A549 (cell line): ENCODE results near the gene TASOR2. TPM values are rescaled to one million over a fixed set of nuclear protein-coding genes. Genes with fewer than 3 reads are reported as not detected.

Experiments
- ATAC-seq, 2 experiments: fragments of 200-7000 bp in 1 of 2; fragments of >200 bp in 1 of 2; cut with Nextera tagmentation in 1 of 2; cut with Tn5 transposase in 1 of 2; 3 replicates each; pipeline versions ENCODE4 v1.8.0 to v1.9.1; 2018 to 2020; ENCODE audit warnings: mild to moderate bottlenecking in 1 of 2, moderate library complexity in 1 of 2
- CTCF ChIA-PET: fragments of 300-600 bp; sonication (Branson Sonifier 250); formaldehyde crosslinking; extraction: SDS; loops from one replicate; lab custom pipeline; 2021; ENCODE audit warnings: antibody characterized with exemption, inconsistent platforms; lab: Yijun Ruan, JAX
- POLR2A ChIA-PET: fragments of 350-600 bp; formaldehyde crosslinking; extraction: SDS; loops from one replicate; lab custom pipeline; 2021; ENCODE audit warnings: antibody characterized with exemption, inconsistent platforms; lab: Yijun Ruan, JAX
- DNase-seq, 2 experiments: peaks; one replicate each; pipeline versions ENCODE4 v3.0.0 to v3.0.0-alpha.2; 2011 to 2016; ENCODE audit warnings: low read depth in 1 of 2, low spot score in 1 of 2
- FAIRE-seq: peaks from 2 replicates; lab custom pipeline; 2011; peaks lifted over from hg19 to GRCh38; lab: Jason Lieb, UNC
- H3K27ac ChIP-seq, 2 experiments: fragments of >200 bp; sonication (Bioruptor Twin); formaldehyde crosslinking; 3 replicates each; pipeline ENCODE4 v1.5.1; 2016 to 2017
- H3K4me1 ChIP-seq: fragments of >200 bp; sonication (Bioruptor Twin); formaldehyde crosslinking; 3 replicates; pipeline ENCODE4 v1.6.1; 2016
- H3K4me2 ChIP-seq: fragments of >200 bp; sonication (Bioruptor Twin); formaldehyde crosslinking; 3 replicates; pipeline ENCODE4 v1.6.1; 2016
- H3K4me3 ChIP-seq: fragments of >200 bp; sonication (Bioruptor Twin); formaldehyde crosslinking; 3 replicates; pipeline ENCODE4 v1.5.1; 2016
- H3K9me3 ChIP-seq: fragments of >200 bp; sonication (Bioruptor Twin); formaldehyde crosslinking; 3 replicates; pipeline ENCODE4 v1.6.1; 2016
- BHLHE40 ChIP-seq: IDR thresholded peaks from 2 replicates; pipeline ENCODE4 v1.6.1; 2012; ENCODE audit warnings: low read depth, low read length, inconsistent platforms
- CBX2 ChIP-seq: fragments of 200-600 bp; sonication (generic); IDR thresholded peaks from 2 replicates; pipeline ENCODE4 v1.6.1; 2016; ENCODE audit warnings: low read depth, mild to moderate bottlenecking, borderline replicate concordance
- E2F6 ChIP-seq: IDR thresholded peaks from 2 replicates; pipeline ENCODE4 v1.6.1; 2012; ENCODE audit warnings: low read depth, borderline replicate concordance
- ESRRA ChIP-seq: fragments of 150-350 bp; IDR thresholded peaks from 2 replicates; pipeline ENCODE4 v1.6.1; 2014; ENCODE audit warnings: mild to moderate bottlenecking, low read length, borderline replicate concordance
- FOSL2 ChIP-seq, 2 experiments: fragments of 450-650 bp in 1 of 2; fragments of >200 bp in 1 of 2; sonication (Bioruptor Twin) in 1 of 2; formaldehyde crosslinking; IDR thresholded peaks; 2 replicates each; pipeline versions ENCODE4 v1.5.0 to v1.6.1; 2016 to 2020; ENCODE audit warnings: mild to moderate bottlenecking in 1 of 2, moderate library complexity in 1 of 2
- GATA3 ChIP-seq: IDR thresholded peaks from 2 replicates; pipeline ENCODE4 v1.6.1; 2012; ENCODE audit warnings: borderline replicate concordance
- HES2 ChIP-seq: fragments of >200 bp; sonication (Bioruptor Twin); formaldehyde crosslinking; IDR thresholded peaks from 2 replicates; pipeline ENCODE4 v1.6.1; 2016
- HEYL ChIP-seq: fragments of 250-450 bp; sonication (Bioruptor Pico); IDR thresholded peaks from 2 replicates; pipeline ENCODE4 v1.8.0; 2021; ENCODE audit warnings: mild to moderate bottlenecking, moderate library complexity
- HOXA7 ChIP-seq: fragments of 250-450 bp; sonication (Bioruptor Pico); IDR thresholded peaks from 2 replicates; pipeline ENCODE4 v1.5.0; 2020; ENCODE audit warnings: mild to moderate bottlenecking, moderate library complexity
- MAFK ChIP-seq: fragments of 450-650 bp; IDR thresholded peaks from 2 replicates; pipeline ENCODE4 v1.6.1; 2014; ENCODE audit not compliant: partially characterized antibody
- MYC ChIP-seq: IDR thresholded peaks from 2 replicates; pipeline ENCODE4 v1.6.1; 2012; ENCODE audit warnings: mild to moderate bottlenecking, inconsistent platforms, low read length, improper control_type of control experiment, borderline replicate concordance
- NFE2L2 ChIP-seq: fragments of 150-350 bp; conservative IDR thresholded peaks from 2 replicates; pipeline ENCODE4 v1.6.1; 2014; ENCODE audit warnings: low read length
- PBX3 ChIP-seq: IDR thresholded peaks from 2 replicates; pipeline ENCODE4 v1.6.1; 2012
- RCOR1 ChIP-seq: fragments of 150-350 bp; IDR thresholded peaks from 2 replicates; pipeline ENCODE4 v1.6.1; 2014; ENCODE audit warnings: antibody characterized with exemption, low read length, low read depth
- REST ChIP-seq: fragments of 200-600 bp; sonication (generic); IDR thresholded peaks from 2 replicates; pipeline ENCODE4 v1.6.1; 2016; ENCODE audit warnings: antibody characterized with exemption, mild to moderate bottlenecking, moderate library complexity
- RFX5 ChIP-seq: fragments of 450-650 bp; IDR thresholded peaks from 2 replicates; pipeline ENCODE4 v1.7.1; 2014; ENCODE audit warnings: antibody characterized with exemption, mild to moderate bottlenecking, moderate library complexity
- TFCP2L1 ChIP-seq: fragments of 250-450 bp; sonication (Bioruptor Pico); IDR thresholded peaks from 2 replicates; pipeline ENCODE4 v1.5.0; 2021; ENCODE audit warnings: mild to moderate bottlenecking
- WGBS: methylation state at CpG from one replicate; pipeline ENCODE4 v1.1.6; 2017; ENCODE audit errors: missing lambda C conversion rate; 5-methylcytosine and 5-hydroxymethylcytosine counted together
- polyA plus RNA-seq, 4 experiments: library from polyadenylated mRNA; depleted of rRNA in 3 of 4; stranded (reverse); fragments of >200 nt; fragmentation: RNase III in 1 of 4; extraction: RNeasy Plus Mini Kit Qiagen cat#74134 plus additional on column Dnase treatment in 1 of 4; gene quantifications; 2 replicates in 3 of 4; 3 replicates in 1 of 4; pipeline ENCODE4 v1.2.3, GENCODE V29; 2011 to 2017
- TF ChIP-seq, protein P1 (sequence below): IDR thresholded peaks from 2 replicates; pipeline ENCODE4 v1.6.1; 2012

TASOR2 gene
- polyA plus RNA-seq, 2 of the 4 experiments (the other 2 are of a cell fraction) = 27.0 to 96.7 TPM

DNA sequence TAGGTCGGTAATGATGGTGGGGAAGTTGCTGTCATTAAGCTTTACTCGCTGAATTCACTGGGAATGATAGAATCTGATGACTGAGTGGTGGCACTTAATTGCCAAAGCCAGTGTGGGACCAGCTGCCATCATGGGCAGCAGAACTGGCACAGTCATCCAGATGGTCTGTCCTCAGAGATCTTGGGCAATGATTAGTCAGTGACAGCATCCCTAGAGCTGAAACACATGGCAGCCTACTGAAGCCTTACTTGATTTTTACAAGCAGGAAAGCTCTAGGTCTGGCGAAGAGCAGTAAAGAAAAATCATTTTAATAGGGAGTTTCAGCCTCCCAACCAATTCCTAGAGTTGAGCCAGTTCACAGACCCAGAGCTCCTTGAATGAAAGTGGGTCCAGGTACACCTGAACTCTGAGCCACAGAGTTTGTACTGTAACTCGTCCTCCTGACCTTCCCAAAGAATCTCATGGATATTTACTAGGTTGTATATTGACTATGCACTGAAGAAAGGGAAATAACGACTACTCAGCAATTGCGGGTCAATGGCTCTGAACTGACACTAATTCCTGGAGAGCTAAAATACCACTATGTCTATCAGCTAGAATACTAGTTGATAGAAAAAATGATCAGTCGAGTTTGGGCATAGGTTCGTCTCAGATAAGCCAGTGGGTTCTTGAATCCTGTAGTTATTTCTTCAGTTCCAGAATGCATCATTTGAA, 13.8 kb upstream of the TASOR2 start:
- ATAC-seq (no peak), DNase-seq (no peak), FAIRE-seq (no peak)
- no peak overlapping the region for H3K4me2 ChIP-seq
- H3K27ac ChIP-seq = no peak overlapping the region
- POLR2A ChIA-PET = interaction anchor here (1.5 kb wide), 1 partner anchor 14 kb away, joined by 4 read pairs; the partner anchor contains the start of gene TASOR2
- 0 out of 3 replicates have a peak, but pooled peaks cover 6% of the 10 kb centered on the region for H3K4me1 ChIP-seq
- WGBS = 37% methylated on average over 8 of the region's 8 CpGs
- TF ChIP-seq PBX3 = no peak
- TF ChIP-seq MAFK = peak; percentile 53
- TF ChIP-seq, all 56 proteins: peak for 1
- H3K9me3 ChIP-seq = peaks cover 20% of the 10 kb centered on the region; the same call in 2 of the 3 replicates
- CTCF ChIA-PET = interaction anchor here (0.8 to 1.7 kb wide), 4 partner anchors 10 to 48 kb away, joined by 3 to 9 read pairs (median 3); no protein-coding TSS in a partner anchor
- H3K4me3 ChIP-seq = no peak overlapping the region

- no peak for DNase-seq
- no peak for FAIRE-seq
- no peak; a peak in 1 of 6 replicates for ATAC-seq
These were observed 6.1 kb upstream of the TASOR2 start for GRCh38 chr10:5678397-5679036.

More at GRCh38 chr10:5678397-5679036, 6.1 kb upstream of the TASOR2 start:
- H3K4me1 ChIP-seq = no peaks in the 10 kb centered on the region
- H3K27ac ChIP-seq = no peak overlapping the region
- no peak overlapping the region for H3K4me3 ChIP-seq
- no peak overlapping the region for H3K4me2 ChIP-seq
- POLR2A ChIA-PET = no interaction called here
- H3K9me3 ChIP-seq = peaks cover 5% of the 10 kb centered on the region; the same call in 2 of the 3 replicates
- TF ChIP-seq ESRRA (no peak), HOXA7 (CRISPR knock-in tag) (no peak), GATA3 (no peak), NFE2L2 (no peak), HES2 (no peak), MYC (no peak), CBX2 (no peak), REST (no peak), RCOR1 (no peak), E2F6 (no peak), FOSL2 (IDR thresholded peaks at IDR 0.05) (no peak), FOSL2 (CRISPR knock-in tag; IDR thresholded peaks at IDR 0.05) (no peak), RFX5 (no peak), BHLHE40 (no peak), HEYL (no peak), TFCP2L1 (no peak)
- TF ChIP-seq, protein P1, sequence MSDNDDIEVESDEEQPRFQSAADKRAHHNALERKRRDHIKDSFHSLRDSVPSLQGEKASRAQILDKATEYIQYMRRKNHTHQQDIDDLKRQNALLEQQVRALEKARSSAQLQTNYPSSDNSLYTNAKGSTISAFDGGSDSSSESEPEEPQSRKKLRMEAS = no peak
- TF ChIP-seq, all 56 proteins: peak for 0
- CTCF ChIA-PET = interaction anchor here (0.6 to 1.6 kb wide), 5 partner anchors 10 to 863 kb away, joined by 3 to 6 read pairs (median 5); no protein-coding TSS in a partner anchor
- 61% methylated on average over 9 of the region's 9 CpGs for WGBS
